ENCODE measurements around the gene MMP1.

Gene MMP1

DNA sequence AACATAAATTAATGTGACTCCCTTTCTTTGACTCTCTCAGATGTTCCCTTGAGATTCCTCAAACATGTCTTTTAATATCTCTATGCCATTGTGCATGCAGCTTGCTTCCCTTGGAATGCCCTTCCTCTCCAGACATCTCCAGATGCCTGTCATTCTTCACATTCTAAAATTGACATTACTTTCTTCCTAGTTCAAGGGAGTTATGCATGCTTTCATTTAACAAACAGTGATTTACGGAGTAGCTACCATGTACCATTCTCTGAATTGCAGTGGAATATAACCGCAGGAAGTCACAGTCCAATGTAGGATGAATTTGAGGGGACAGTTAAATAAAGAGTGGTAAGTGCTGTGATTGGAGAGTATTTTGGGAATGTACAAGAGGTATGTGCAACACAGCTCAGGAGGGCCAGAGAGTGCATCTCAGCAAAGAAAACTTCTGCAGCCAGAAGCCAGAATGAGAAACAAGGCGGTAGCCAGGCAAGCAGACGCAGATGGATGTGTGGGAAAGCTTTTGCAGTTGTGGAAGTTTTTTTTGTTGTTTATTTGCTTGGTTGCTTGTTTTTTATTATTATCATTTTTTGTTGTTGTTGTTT is 36.2 kb downstream of the MMP1 start:
- in situ Hi-C loops (cut with MboI; ENCODE audit: low sequenced_read_pairs), result no loop called here

DNA sequence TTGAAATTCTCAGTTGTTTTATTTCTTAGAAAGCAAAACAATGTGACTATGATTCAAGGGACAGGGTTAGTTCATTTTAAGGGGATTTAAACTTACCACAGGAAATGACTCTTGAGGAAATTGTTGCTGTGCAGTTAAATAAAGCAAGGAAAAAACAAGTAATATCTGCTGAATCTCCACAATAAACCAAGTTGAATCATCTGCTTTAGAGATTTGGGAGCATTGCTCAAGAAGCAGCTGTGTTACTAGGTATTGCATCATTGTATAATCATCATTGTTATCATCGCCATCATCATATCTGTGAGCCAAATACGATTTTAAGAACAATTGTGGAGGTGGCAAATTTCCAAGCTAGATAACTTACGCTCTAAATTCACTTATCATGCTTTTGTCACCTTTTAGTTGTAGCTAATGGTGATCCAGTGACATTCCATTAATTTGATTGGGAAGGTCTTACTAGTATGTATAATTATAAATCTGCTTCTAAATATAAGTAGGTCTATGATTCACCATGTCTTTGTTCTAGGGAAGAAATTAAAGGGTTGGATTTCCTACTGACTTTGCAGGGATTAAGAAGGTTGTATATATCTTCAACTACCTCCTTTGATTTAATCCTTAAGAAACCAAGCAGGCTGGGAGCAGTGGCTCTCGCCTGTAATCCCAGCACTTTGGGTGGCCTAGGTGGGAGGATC is 37.5 kb downstream of the MMP1 start:
- in situ Hi-C loops (cut with MboI; ENCODE audit: low sequenced_read_pairs), result no loop called here

DNA sequence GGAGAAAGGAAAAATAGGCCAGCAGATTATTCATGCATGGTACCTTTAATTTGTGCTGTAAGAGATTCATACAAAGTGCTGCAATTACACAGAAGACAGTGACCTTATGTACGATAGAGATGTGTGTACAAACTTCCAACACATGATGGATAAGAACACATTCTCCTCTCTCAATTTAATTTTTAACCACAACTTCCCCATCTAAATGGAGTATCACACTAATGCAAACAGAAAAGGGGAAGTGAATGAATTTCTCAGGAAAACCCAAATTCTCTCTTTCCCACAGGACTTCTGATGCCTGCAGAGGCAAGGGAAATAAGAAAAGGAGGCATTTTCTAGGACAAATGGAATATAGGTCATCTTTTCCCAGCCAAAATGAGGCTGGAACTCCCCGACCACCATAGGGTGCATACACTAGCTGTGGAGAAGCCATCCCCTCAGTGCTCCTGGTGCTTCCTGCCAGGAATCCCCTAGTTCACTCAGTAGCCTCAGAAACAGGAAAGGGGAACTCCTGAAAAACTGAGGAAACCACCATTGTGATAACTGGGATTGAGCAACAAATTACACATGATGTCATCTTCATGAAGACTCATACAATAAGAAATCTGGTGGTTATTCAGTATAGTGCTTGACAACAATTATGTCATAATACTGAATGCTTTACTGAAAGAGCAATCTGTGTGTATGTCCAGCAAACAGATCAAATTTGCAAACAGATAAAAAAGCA is 40.0 kb downstream of the MMP1 start:
- in situ Hi-C loops (cut with MboI; ENCODE audit: low sequenced_read_pairs), result no loop called here

DNA sequence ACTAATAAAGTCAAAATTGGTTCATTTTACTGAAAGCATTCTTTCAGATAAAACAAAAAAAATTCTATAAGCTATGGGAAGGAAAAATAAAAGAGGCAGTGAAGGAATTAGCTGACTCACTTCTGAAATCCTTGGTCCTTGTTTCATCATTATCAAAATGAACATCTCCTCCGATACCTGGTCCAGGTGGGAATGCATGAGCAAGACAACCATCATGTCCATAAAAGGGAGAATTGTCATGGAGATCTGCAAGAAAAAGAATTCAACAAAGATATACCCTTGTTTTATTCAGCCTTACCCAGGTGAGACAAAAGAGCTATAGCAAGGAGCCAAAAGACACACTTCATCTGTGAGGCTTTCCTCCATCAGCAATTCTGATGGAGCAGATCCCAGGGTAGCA is 44.7 kb downstream of the MMP1 start:
- in situ Hi-C loops (cut with MboI; ENCODE audit: low sequenced_read_pairs), result no loop called here

DNA sequence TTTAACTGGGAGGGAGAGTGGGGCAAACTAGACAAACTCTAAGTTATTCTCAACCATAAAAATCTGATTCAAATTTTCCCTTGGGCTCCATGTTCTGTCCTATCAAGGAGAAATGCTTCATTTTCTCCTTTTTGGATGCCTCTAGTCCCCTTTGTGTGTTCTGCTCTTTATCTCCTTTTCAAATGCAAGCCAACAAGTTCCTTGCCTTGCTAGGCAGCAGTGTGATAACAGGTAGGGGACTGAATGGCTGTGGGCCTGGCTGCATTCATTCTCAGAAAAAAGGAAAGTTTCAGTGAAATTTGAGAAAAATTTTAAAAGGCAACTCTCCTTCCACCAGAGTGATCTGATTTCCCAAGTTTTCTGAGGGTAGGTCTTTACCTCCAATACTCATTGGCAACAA is 46.3 kb downstream of the MMP1 start:
- in situ Hi-C loops (cut with MboI; ENCODE audit: low sequenced_read_pairs), result no loop called here

DNA sequence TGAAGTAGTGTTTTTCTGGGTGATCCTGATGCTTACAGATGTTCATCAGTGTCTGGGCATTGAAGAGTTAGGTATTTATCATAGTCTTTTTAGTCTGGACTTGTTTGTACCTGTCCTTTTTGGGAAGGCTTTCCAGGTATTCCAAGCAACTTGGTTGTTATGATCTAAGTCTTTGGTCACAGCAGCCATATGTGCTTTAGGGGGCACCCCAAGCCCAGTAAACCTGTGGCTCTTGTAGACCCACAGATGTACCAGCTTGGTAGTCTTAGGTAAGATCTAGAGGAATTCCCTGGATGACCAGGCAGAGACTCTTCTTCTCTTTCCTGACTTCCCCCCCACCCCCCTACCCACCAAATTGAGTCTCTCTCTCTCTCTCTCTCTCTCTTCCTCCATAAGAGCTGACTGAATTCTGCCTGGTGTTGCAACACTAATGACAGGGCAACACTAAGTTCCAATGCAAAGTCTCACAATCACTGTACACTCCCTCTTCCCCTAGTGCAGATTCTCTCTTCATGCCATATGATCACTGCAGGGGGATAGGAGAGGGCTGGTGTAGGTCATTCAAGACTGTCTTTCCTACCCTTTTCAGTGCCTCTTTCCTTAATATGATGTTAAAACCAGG is 48.7 kb downstream of the MMP1 start:
- in situ Hi-C loops (cut with MboI; ENCODE audit: low sequenced_read_pairs), result loop anchor here (25.0 kb wide), 1 partner anchor 188 kb away; no protein-coding TSS in a partner anchor

DNA sequence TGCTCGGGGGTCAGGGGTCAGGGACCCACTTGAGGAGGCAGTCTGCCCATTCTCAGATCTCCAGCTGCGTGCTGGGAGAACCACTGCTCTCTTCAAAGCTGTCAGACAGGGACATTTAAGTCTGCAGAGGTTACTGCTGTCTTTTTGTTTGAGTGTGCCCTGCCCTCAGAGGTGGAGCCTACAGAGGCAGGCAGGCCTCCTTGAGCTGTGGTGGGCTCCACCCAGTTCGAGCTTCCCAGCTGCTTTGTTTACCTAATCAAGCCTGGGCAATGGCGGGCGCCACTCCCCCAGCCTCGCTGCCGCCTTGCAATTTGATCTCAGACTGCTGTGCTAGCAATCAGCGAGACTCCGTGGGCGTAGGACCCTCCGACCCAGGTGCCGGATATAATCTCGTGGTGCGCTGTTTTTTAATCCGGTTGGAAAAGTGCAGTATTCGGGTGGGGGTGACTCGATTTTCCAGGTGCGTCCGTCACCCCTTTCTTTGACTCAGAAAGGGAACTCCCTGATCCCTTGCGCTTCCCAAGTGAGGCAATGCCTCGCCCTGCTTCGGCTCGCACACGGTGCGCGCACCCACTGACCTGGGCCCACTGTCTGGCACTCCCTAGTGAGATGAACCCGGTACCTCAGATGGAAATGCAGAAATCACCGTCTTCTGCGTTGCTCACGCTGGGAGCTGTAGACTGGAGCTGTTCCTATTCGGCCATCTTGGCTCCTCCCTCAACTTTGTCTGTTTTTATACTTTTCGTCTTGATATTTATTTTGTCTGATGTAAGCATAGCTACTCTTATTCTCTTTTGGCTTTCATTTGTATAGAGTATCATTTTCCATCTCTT is 51.0 kb downstream of the MMP1 start:
- in situ Hi-C loops (cut with MboI; ENCODE audit: low sequenced_read_pairs), result loop anchor here (25.0 kb wide), 1 partner anchor 190 kb away; no protein-coding TSS in a partner anchor

Data from HL-60/S4 (cell line).